ENCODE measurements around the gene RAB5IF. TPM values are rescaled to one million over a fixed set of nuclear protein-coding genes. Genes with fewer than 3 reads are reported as not detected.

The RAB5IF gene
- total and polyA plus RNA-seq, 4 donors: 43.2 to 202 (median 104) TPM

GRCh38 chr20:36572701-36573102 is 32.9 kb upstream of the RAB5IF start:
- peaks cover 0 to 27% (median 8%) of the 10 kb centered on the region in 5 donors for H3K4me1 ChIP-seq (ENCODE audit: control insufficient read depth in 5 of 5, insufficient read depth in 5 of 5, low read length in 5 of 5)
- no peaks in the 10 kb centered on the region for H3K36me3 ChIP-seq (ENCODE audit: control insufficient read depth in 4 of 4, insufficient read depth in 4 of 4, low read length in 4 of 4)
- H3K9ac ChIP-seq (ENCODE audit: insufficient read depth in 1 of 2, low read length in 2 of 2): peak overlapping the region; percentile 53 to 94
- no peaks in the 10 kb centered on the region for H3K27me3 ChIP-seq (ENCODE audit: control insufficient read depth in 3 of 3, insufficient read depth in 3 of 3, low read length in 2 of 3)
- peak overlapping the region; percentile 8 for H3K4me3 ChIP-seq
- no peak for ATAC-seq (ENCODE audit: insufficient read depth, low FRiP score)
- H3K9me3 ChIP-seq (ENCODE audit: control insufficient read depth in 4 of 4, insufficient read depth in 3 of 4, low read length in 3 of 4): no peaks in the 10 kb centered on the region
- WGBS, 2 donors: 9 to 10% methylated on average over 20 of the region's 20 CpGs
- no peak for TF ChIP-seq CTCF (IDR thresholded peaks at IDR 0.05; ENCODE audit: control extremely low read depth, extremely low read depth)
- H3K27ac ChIP-seq (ENCODE audit: low read depth in 1 of 2, low read length in 1 of 2): peak overlapping the region; percentile 89 to 90
- DNase-seq: peak in 2 of 3 donors; percentile 50 to 64

- Histone ChIP-seq H3K9ac (ENCODE audit: insufficient read depth in 1 of 2, low read length in 2 of 2) (peak within 1 kb of the TSS; percentile 77 to 94), H3K27me3 (ENCODE audit: control insufficient read depth in 3 of 3, insufficient read depth in 3 of 3, low read length in 2 of 3) (no peaks in the 10 kb centered on the region), H3K27ac (ENCODE audit: low read depth in 1 of 2, low read length in 1 of 2) (peak within 1 kb of the TSS; percentile 90 to 91), H3K36me3 (ENCODE audit: control insufficient read depth in 4 of 4, insufficient read depth in 4 of 4, low read length in 4 of 4) (no peaks in the 10 kb centered on the region), H3K4me3 (peak within 1 kb of the TSS; percentile 83), H3K9me3 (ENCODE audit: control insufficient read depth in 4 of 4, insufficient read depth in 3 of 4, low read length in 3 of 4) (no peaks in the 10 kb centered on the region), H3K4me1 (ENCODE audit: control insufficient read depth in 5 of 5, insufficient read depth in 5 of 5, low read length in 5 of 5) (peaks cover 0 to 27% (median 8%) of the 10 kb centered on the region in 5 donors)
- TF ChIP-seq CTCF (IDR thresholded peaks at IDR 0.05; ENCODE audit: control extremely low read depth, extremely low read depth): no peak
- ATAC-seq (ENCODE audit: insufficient read depth, low FRiP score) (peak; percentile 90), DNase-seq (peak; percentile 95 to 97 (median 97))
- 0 to 1% methylated on average over 57 to 79 of the region's 80 CpGs for WGBS, 2 donors
Observed at GRCh38 chr20:36573103-36573797, 32.3 kb upstream of the RAB5IF start, which contains the start of gene TGIF2. Gene TGIF2 (plus strand): TSS chr20:36573597. CDS start chr20:36578775, 5,178 bp downstream.

- peak; percentile 4 for ATAC-seq (ENCODE audit: insufficient read depth, low FRiP score)
- Histone ChIP-seq H3K4me1 (ENCODE audit: control insufficient read depth in 5 of 5, insufficient read depth in 5 of 5, low read length in 5 of 5) (peaks cover 0 to 27% (median 8%) of the 10 kb centered on the region in 5 donors), H3K9ac (ENCODE audit: insufficient read depth in 1 of 2, low read length in 2 of 2) (peak overlapping the region in 1 of 2 donors; percentile 77), H3K9me3 (ENCODE audit: control insufficient read depth in 4 of 4, insufficient read depth in 3 of 4, low read length in 3 of 4) (no peaks in the 10 kb centered on the region), H3K4me3 (peak overlapping the region; percentile 83), H3K27me3 (ENCODE audit: control insufficient read depth in 3 of 3, insufficient read depth in 3 of 3, low read length in 2 of 3) (no peaks in the 10 kb centered on the region), H3K36me3 (ENCODE audit: control insufficient read depth in 4 of 4, insufficient read depth in 4 of 4, low read length in 4 of 4) (peaks cover 0 to 6% (median 0%) of the 10 kb centered on the region in 4 donors), H3K27ac (ENCODE audit: low read depth in 1 of 2, low read length in 1 of 2) (peak overlapping the region; percentile 90 to 91)
- TF ChIP-seq CTCF (IDR thresholded peaks at IDR 0.05; ENCODE audit: control extremely low read depth, extremely low read depth): no peak
- 1% methylated on average over 47 to 53 of the region's 53 CpGs for WGBS, 2 donors
- DNase-seq: peak in 1 of 3 donors; percentile 76
Observed at GRCh38 chr20:36573798-36574365, 31.7 kb upstream of the RAB5IF start.
